ENCODE measurements around the gene ALDH1L1.

Gene ALDH1L1

GRCh38 chr3:126131881-126132750 lies 48.3 kb downstream of the ALDH1L1 start:
- no peak for DNase-seq

GRCh38 chr3:126130981-126131745 lies 49.2 kb downstream of the ALDH1L1 start:
- no peak for DNase-seq

- DNase-seq: no peak
Observed at GRCh38 chr3:126130081-126130855, 50.1 kb downstream of the ALDH1L1 start.

GRCh38 chr3:126129398-126129891 lies 50.9 kb downstream of the ALDH1L1 start:
- DNase-seq: no peak

GRCh38 chr3:126128504-126129397 lies 51.6 kb downstream of the ALDH1L1 start:
- DNase-seq: no peak

- no peak for DNase-seq
Observed at GRCh38 chr3:126127904-126128303, 52.5 kb downstream of the ALDH1L1 start.

- DNase-seq: no peak
Observed at GRCh38 chr3:126127452-126127851, 52.9 kb downstream of the ALDH1L1 start.

DNA sequence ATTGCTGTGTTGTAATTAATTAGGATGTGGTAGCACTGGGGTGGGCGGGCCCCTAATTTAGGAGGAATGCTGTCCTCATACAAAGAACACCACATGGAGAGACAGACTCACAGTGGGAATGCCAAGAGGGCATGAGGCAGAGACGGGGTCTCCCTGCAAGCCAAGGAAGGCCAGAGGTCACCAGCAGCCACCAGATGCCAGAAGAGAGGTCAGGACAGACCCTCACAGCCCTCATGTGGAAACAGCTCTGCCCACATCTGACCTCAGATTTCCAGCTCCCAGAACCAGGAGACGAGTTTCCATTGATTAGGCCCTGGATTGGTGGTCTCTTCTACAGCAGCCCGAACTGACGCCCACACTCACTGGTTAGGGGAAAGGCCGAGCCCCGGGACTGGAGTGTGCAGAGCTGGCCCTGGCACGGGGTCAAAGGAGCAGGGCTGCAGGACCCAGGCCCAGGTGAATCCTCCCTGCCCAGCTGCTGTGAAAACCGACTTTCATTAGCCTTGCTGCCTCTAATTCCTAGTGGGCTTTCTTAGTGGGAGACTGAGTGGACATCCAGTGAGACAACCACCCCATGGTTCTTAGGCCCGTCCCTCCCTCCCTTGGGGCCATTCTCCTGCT lies 53.5 kb downstream of the ALDH1L1 start:
- DNase-seq: no peak

DNA sequence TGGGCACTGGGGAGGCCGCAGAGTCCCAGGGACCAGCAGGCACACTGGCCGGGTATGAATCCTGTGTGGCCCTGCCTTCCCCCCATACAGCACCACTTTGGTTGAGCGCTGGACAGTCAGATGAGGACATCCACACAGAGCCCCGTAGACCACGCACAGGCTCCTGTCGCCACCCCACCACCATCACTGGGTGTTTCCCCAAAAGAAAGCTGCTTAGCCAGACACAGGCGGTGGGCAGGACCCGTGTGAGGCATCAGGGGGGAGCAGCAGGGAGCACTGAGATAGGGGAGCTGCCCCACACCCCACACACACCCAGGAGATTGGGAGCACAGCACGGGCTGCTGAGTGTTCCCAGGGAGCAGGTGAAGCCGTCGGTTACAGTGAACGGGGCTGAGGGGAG lies 54.1 kb downstream of the ALDH1L1 start:
- DNase-seq: no peak

GRCh38 chr3:126125781-126126251 lies 54.6 kb downstream of the ALDH1L1 start:
- DNase-seq: no peak

DNA sequence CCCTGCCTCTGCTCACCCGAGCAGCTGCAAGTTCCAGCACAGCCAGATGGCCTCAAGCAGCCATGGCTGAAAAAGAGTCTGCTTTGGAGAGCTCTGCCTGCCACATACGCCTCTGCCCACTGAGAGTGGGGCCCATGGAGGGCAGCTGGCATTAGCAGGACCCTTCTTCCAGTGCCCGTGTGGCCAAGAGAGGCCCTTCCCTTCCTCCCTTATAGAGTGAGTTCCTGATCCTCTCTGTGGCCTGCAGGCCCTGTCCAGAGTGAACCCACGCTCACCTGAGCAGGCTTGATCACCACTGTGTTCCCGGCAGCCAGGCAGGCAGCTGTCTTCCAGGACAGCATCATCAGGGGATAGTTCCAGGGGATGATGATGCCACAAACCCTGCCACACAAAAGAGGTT lies 55.0 kb downstream of the ALDH1L1 start:
- no peak for DNase-seq

GRCh38 chr3:126124896-126125295 lies 55.5 kb downstream of the ALDH1L1 start:
- DNase-seq: no peak

GRCh38 chr3:126124148-126124868 lies 56.1 kb downstream of the ALDH1L1 start:
- DNase-seq: no peak

- DNase-seq: no peak
Observed at GRCh38 chr3:126121632-126122031, 58.8 kb downstream of the ALDH1L1 start.

DNA sequence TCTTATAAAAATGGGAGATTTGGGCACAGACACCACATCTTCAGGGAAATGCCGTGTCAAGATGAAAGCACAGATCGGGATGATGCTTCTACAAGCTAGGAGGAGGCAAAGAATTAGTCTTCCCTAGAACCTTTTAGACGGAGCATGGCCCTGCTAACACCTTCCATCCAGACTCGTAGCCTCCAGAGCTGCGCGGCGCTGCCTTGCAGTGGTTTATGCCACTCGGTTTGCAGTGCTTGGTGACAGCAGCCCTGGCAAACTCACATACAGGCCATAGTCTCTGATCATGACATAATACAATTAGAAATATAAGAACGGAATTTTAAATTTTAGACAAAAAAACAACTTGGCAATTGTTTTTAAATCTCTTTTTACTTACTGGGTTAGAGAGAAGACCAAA lies 59.3 kb downstream of the ALDH1L1 start:
- DNase-seq: no peak

DNA sequence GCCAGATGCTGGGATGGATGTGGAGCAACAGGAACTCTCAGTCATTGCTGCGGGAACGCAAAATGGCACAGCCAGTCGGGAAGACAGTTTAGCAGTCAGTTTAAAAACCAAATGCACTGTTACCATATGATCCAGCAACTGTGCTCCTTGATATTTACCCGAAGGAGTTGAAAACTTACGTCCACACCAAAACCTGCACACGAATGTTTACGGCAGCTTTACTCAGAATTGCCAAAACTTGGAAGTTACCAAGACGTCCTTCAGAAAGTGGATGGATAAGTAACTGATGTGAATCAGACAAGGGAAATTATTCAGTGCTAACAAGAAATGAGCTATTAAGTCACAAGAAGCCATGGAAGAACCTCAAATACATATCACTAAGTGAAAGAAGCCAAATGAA lies 60.4 kb downstream of the ALDH1L1 start:
- DNase-seq: no peak

GRCh38 chr3:126119008-126119675 lies 61.2 kb downstream of the ALDH1L1 start:
- DNase-seq: no peak

- DNase-seq: no peak
Observed at GRCh38 chr3:126118591-126118990, 61.8 kb downstream of the ALDH1L1 start.

- DNase-seq: no peak
Observed at GRCh38 chr3:126117786-126118185, 62.6 kb downstream of the ALDH1L1 start.

- no peak for DNase-seq
Observed at GRCh38 chr3:126117212-126117611, 63.2 kb downstream of the ALDH1L1 start.
